Trophoblast cell (in vitro differentiated cells and primary cell): ENCODE measurements around the gene DUSP3.

ENCODE experiments used
- DNase-seq, 2 donors: peaks; one replicate each; pipeline ENCODE4 v3.0.0-alpha.2; 2016
- H2AFZ ChIP-seq: 2 replicates; pipeline ENCODE4 v1.6.1; 2013; ENCODE audit warnings: low read length, moderate library complexity, mild to moderate bottlenecking; ENCODE audit not compliant: insufficient read depth, poor library complexity
- H2AK5ac ChIP-seq: 2 replicates; pipeline ENCODE4 v1.6.1; 2013; ENCODE audit warnings: mild to moderate bottlenecking, low read length
- H2BK120ac ChIP-seq: 2 replicates; pipeline ENCODE4 v1.6.1; 2013; ENCODE audit warnings: low read length, mild to moderate bottlenecking, moderate library complexity; ENCODE audit not compliant: insufficient read depth, poor library complexity
- H2BK12ac ChIP-seq: 2 replicates; pipeline ENCODE4 v1.6.1; 2013; ENCODE audit warnings: mild to moderate bottlenecking, low read length, moderate library complexity
- H2BK5ac ChIP-seq: 2 replicates; pipeline ENCODE4 v1.6.1; 2013; ENCODE audit warnings: low read length, low read depth, moderate library complexity, mild to moderate bottlenecking; ENCODE audit not compliant: poor library complexity
- H3K14ac ChIP-seq: 2 replicates; pipeline ENCODE4 v1.6.1; 2013; ENCODE audit warnings: mild to moderate bottlenecking, low read length
- H3K18ac ChIP-seq: 2 replicates; pipeline ENCODE4 v1.6.1; 2013; ENCODE audit warnings: mild to moderate bottlenecking, low read length
- H3K23ac ChIP-seq: 2 replicates; pipeline ENCODE4 v1.6.1; 2013; ENCODE audit warnings: low read length
- H3K27ac ChIP-seq: 2 replicates; pipeline ENCODE4 v1.5.1; 2013; ENCODE audit warnings: low read depth, mild to moderate bottlenecking, inconsistent platforms, low read length, moderate library complexity
- H3K27me3 ChIP-seq: 2 replicates; pipeline ENCODE4 v1.6.1; 2013; ENCODE audit warnings: inconsistent platforms, mild to moderate bottlenecking, low read length, moderate library complexity; ENCODE audit not compliant: insufficient read depth
- H3K36me3 ChIP-seq, 2 experiments: 1 replicate in 1 of 2; 2 replicates in 1 of 2; pipeline ENCODE4 v1.6.1; 2013; ENCODE audit warnings: low read length in 2 of 2, mild to moderate bottlenecking in 2 of 2, moderate library complexity in 1 of 2; ENCODE audit not compliant: insufficient read depth in 2 of 2, control insufficient read depth in 1 of 2
- H3K4ac ChIP-seq: 2 replicates; pipeline ENCODE4 v1.6.1; 2013; ENCODE audit warnings: low read depth, mild to moderate bottlenecking, low read length, moderate library complexity
- H3K4me1 ChIP-seq, 2 experiments: 1 replicate in 1 of 2; 2 replicates in 1 of 2; pipeline ENCODE4 v1.6.1; 2013; ENCODE audit warnings: low read length in 2 of 2, mild to moderate bottlenecking in 2 of 2, moderate library complexity in 1 of 2; ENCODE audit not compliant: insufficient read depth in 2 of 2, control insufficient read depth in 1 of 2
- H3K4me2 ChIP-seq: 2 replicates; pipeline ENCODE4 v1.6.1; 2013; ENCODE audit warnings: inconsistent platforms, mild to moderate bottlenecking, low read length, moderate library complexity
- H3K4me3 ChIP-seq: 2 replicates; pipeline ENCODE4 v1.5.1; 2013; ENCODE audit warnings: mild to moderate bottlenecking, low read depth, low read length, inconsistent platforms
- H3K79me1 ChIP-seq: one replicate; pipeline ENCODE4 v1.6.1; 2013; ENCODE audit warnings: low read length
- H3K79me2 ChIP-seq: 2 replicates; pipeline ENCODE4 v1.6.1; 2013; ENCODE audit warnings: low read length, mild to moderate bottlenecking; ENCODE audit not compliant: control insufficient read depth, insufficient read depth, poor library complexity
- H3K9ac ChIP-seq: 2 replicates; pipeline ENCODE4 v1.6.1; 2013; ENCODE audit warnings: mild to moderate bottlenecking, low read length
- H3K9me3 ChIP-seq: 2 replicates; pipeline ENCODE4 v1.6.1; 2013; ENCODE audit warnings: low read depth, mild to moderate bottlenecking, control low read depth, inconsistent platforms, low read length; ENCODE audit not compliant: insufficient read depth
- H4K12ac ChIP-seq: 2 replicates; pipeline ENCODE4 v1.6.1; 2013; ENCODE audit warnings: low read depth, mild to moderate bottlenecking, low read length, moderate library complexity
- H4K8ac ChIP-seq: 2 replicates; pipeline ENCODE4 v1.6.1; 2013; ENCODE audit warnings: low read depth, mild to moderate bottlenecking, low read length, moderate library complexity
- H4K91ac ChIP-seq: one replicate; pipeline ENCODE4 v1.6.1; 2013; ENCODE audit warnings: low read depth, mild to moderate bottlenecking, low read length, moderate library complexity
- WGBS: extraction: QIAGEN DNeasy Blood & Tissue Kit; methylation state at CpG from one replicate; pipeline ENCODE4 v1.1.7; 2013; ENCODE audit warnings: missing lambda C conversion rate; ENCODE audit not compliant: insufficient read length, insufficient coverage; ENCODE audit errors: extremely low coverage; 5-methylcytosine and 5-hydroxymethylcytosine counted together

Gene DUSP3

DNA sequence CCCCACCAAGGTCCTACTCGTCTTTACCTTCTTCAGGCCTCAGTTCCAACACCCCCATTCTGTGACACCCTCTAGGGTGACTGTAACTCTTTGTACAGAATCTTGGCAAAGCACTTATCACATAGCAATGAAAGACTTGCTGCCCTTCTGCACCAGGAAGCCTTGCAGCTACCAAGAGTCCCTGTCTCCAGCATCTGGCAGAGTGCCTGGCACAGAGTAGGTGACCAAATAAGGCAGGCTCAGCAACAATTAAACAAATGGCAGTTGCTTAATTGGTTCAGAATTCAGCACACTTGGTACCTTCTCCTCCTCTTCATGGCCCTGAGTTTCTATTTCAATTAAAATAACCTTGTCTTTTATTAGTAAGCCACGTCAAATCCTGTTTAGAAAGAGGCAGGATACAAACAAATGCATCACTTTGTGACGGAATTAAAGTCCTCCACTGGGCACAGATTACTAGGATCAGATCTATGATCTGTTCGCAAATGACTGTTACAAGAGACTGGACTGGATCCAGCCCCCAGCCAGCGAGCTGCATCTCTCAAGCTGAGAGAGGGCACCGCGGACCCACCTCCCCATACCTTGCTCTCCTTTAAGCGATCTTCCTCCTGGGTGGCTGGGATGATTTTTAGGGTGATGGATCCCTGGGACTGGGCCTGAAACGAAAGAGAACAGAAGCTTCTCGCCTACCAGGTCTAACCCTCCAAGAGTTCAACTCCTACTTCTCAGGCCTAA, 44.7 kb upstream of the DUSP3 start:
- Histone ChIP-seq H2AK5ac (no peak overlapping the region), H3K27me3 (no peaks in the 10 kb centered on the region), H2BK5ac (no peak overlapping the region), H2AFZ (no peak overlapping the region), H3K9me3 (peaks cover 1% of the 10 kb centered on the region), H2BK120ac (no peak overlapping the region), H3K4me1 (no peaks in the 10 kb centered on the region), H4K12ac (no peak overlapping the region), H3K14ac (no peak overlapping the region), H3K23ac (no peak overlapping the region), H2BK12ac (no peak overlapping the region), H3K79me2 (no peaks in the 10 kb centered on the region), H3K79me1 (no peaks in the 10 kb centered on the region), H3K4me2 (no peak overlapping the region), H3K4ac (no peak overlapping the region), H3K36me3 (no peaks in the 10 kb centered on the region), H3K27ac (no peak overlapping the region), H3K18ac (no peak overlapping the region), H3K4me3 (no peak overlapping the region), H4K91ac (no peak overlapping the region), H4K8ac (no peak overlapping the region), H3K9ac (no peak overlapping the region)
- WGBS: no CpG with 5 or more reads among the region's 10 CpGs
- no peak for DNase-seq

GRCh38 chr17:43822570-43823190, 43.9 kb upstream of the DUSP3 start:
- no peak overlapping the region for H2BK120ac ChIP-seq
- H4K8ac ChIP-seq: no peak overlapping the region
- H3K4me1 ChIP-seq: no peaks in the 10 kb centered on the region
- no peak overlapping the region for H2AK5ac ChIP-seq
- no CpG with 5 or more reads among the region's 5 CpGs for WGBS
- H3K36me3 ChIP-seq: no peaks in the 10 kb centered on the region
- no peak overlapping the region for H2BK5ac ChIP-seq
- no peak for DNase-seq
- no peak overlapping the region for H3K18ac ChIP-seq
- H4K91ac ChIP-seq: no peak overlapping the region
- H3K27ac ChIP-seq: no peak overlapping the region
- H3K79me2 ChIP-seq: no peaks in the 10 kb centered on the region
- H3K9me3 ChIP-seq: peaks cover 1% of the 10 kb centered on the region
- H2AFZ ChIP-seq: no peak overlapping the region
- no peak overlapping the region for H4K12ac ChIP-seq
- no peaks in the 10 kb centered on the region for H3K79me1 ChIP-seq
- H3K4ac ChIP-seq: no peak overlapping the region
- H3K23ac ChIP-seq: no peak overlapping the region
- no peaks in the 10 kb centered on the region for H3K27me3 ChIP-seq
- no peak overlapping the region for H3K9ac ChIP-seq
- no peak overlapping the region for H3K4me3 ChIP-seq
- no peak overlapping the region for H3K14ac ChIP-seq
- H2BK12ac ChIP-seq: no peak overlapping the region
- no peak overlapping the region for H3K4me2 ChIP-seq

GRCh38 chr17:43820759-43821158, 42.0 kb upstream of the DUSP3 start:
- Histone ChIP-seq H3K4me1 (no peaks in the 10 kb centered on the region), H2BK12ac (no peak overlapping the region), H3K4me2 (no peak overlapping the region), H4K12ac (no peak overlapping the region), H3K9ac (no peak overlapping the region), H3K27me3 (no peaks in the 10 kb centered on the region), H2BK120ac (no peak overlapping the region), H3K27ac (no peak overlapping the region), H2BK5ac (no peak overlapping the region), H3K18ac (no peak overlapping the region), H3K23ac (no peak overlapping the region), H3K79me1 (no peaks in the 10 kb centered on the region), H2AFZ (no peak overlapping the region), H4K91ac (no peak overlapping the region), H3K36me3 (no peaks in the 10 kb centered on the region), H3K14ac (no peak overlapping the region), H3K4me3 (no peak overlapping the region), H3K4ac (no peak overlapping the region), H3K79me2 (no peaks in the 10 kb centered on the region), H3K9me3 (peaks cover 3% of the 10 kb centered on the region), H4K8ac (no peak overlapping the region), H2AK5ac (no peak overlapping the region)
- WGBS: no CpG with 5 or more reads among the region's 14 CpGs
- DNase-seq: no peak

DNA sequence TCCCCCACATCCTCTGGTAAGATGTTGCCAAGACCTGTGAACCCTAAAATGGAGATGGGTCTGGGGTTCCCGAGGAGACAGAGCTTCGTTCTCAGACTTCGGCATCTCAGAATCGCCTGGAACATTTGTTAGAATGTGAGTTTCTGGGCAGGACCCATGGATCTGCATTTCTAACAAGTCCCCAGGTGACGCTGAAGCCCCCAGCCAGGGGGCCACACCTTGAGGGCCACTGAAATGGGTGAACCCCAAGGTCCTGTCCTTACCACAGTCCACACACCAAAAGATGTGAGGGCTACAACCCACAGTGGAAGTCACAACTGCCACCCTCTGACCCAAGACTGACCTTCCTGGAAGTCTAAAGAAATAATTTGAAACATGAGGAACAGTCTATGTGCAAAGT, 40.2 kb upstream of the DUSP3 start:
- no peak for DNase-seq

More for the DNA sequence above, 40.2 kb upstream of the DUSP3 start:
- Histone ChIP-seq H2BK120ac (no peak overlapping the region), H3K23ac (no peak overlapping the region), H3K36me3 (no peaks in the 10 kb centered on the region), H3K4me2 (no peak overlapping the region), H2AFZ (no peak overlapping the region), H3K14ac (no peak overlapping the region), H3K4ac (no peak overlapping the region), H3K9me3 (peaks cover 1% of the 10 kb centered on the region), H3K79me1 (no peaks in the 10 kb centered on the region), H3K27ac (no peak overlapping the region), H2AK5ac (no peak overlapping the region), H4K12ac (no peak overlapping the region), H3K9ac (no peak overlapping the region), H4K8ac (no peak overlapping the region), H3K79me2 (no peaks in the 10 kb centered on the region), H4K91ac (no peak overlapping the region), H3K4me3 (no peak overlapping the region), H3K27me3 (no peaks in the 10 kb centered on the region), H3K4me1 (no peaks in the 10 kb centered on the region), H2BK12ac (no peak overlapping the region), H3K18ac (no peak overlapping the region), H2BK5ac (no peak overlapping the region)
- WGBS: no CpG with 5 or more reads among the region's 5 CpGs
